Fibroblast of pulmonary artery (primary cell): ENCODE measurements around the gene MAGI2.

ENCODE experiments used
- DNase-seq: peaks from one replicate; pipeline ENCODE4 v3.0.0-alpha.2; 2010; ENCODE audit warnings: low read depth
- H3K4me3 ChIP-seq: replicated peaks from 2 replicates; pipeline ENCODE4 v1.5.1; 2011; ENCODE audit warnings: low read depth, mild to moderate bottlenecking, control low read depth, low read length, moderate library complexity
- TF ChIP-seq, protein P1 (sequence below): IDR thresholded peaks from 2 replicates; pipeline ENCODE4 v1.5.1; 2011; ENCODE audit warnings: mild to moderate bottlenecking, control low read depth, low read length, inconsistent platforms; ENCODE audit errors: missing control alignments

MAGI2 gene

GRCh38 chr7:79400222-79400621 lies 53.2 kb downstream of the MAGI2 start:
- H3K4me3 ChIP-seq = no peak overlapping the region
- DNase-seq = no peak
- TF ChIP-seq, protein P1, sequence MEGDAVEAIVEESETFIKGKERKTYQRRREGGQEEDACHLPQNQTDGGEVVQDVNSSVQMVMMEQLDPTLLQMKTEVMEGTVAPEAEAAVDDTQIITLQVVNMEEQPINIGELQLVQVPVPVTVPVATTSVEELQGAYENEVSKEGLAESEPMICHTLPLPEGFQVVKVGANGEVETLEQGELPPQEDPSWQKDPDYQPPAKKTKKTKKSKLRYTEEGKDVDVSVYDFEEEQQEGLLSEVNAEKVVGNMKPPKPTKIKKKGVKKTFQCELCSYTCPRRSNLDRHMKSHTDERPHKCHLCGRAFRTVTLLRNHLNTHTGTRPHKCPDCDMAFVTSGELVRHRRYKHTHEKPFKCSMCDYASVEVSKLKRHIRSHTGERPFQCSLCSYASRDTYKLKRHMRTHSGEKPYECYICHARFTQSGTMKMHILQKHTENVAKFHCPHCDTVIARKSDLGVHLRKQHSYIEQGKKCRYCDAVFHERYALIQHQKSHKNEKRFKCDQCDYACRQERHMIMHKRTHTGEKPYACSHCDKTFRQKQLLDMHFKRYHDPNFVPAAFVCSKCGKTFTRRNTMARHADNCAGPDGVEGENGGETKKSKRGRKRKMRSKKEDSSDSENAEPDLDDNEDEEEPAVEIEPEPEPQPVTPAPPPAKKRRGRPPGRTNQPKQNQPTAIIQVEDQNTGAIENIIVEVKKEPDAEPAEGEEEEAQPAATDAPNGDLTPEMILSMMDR = no peak

GRCh38 chr7:79398138-79398749 lies 55.2 kb downstream of the MAGI2 start:
- TF ChIP-seq, protein P1 = no peak
- no peak for DNase-seq
- no peak overlapping the region for H3K4me3 ChIP-seq

GRCh38 chr7:79386688-79387422 lies 66.6 kb downstream of the MAGI2 start:
- no peak overlapping the region for H3K4me3 ChIP-seq
- TF ChIP-seq, protein P1 = no peak
- DNase-seq = peak; percentile 76

DNA sequence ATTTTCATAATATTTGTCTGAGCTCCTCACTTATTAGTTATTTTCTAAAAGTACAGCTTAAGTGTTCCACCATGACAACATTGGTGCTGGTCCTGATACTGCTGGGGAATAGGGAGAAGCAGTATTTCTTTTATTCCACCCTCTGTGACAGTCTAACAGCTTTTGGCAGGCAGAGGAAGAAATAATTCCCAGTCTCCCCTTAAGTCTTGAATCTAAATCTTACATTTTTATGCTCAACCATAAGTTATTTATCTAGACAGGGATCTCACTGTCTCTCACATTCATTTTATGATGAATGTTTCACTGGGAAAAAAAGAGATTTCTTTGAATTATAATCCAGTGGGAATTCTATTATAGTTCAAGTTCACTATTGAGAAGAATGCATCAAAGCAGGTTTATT lies 71.5 kb downstream of the MAGI2 start:
- no peak for DNase-seq
- TF ChIP-seq, protein P1 = no peak
- H3K4me3 ChIP-seq = no peak overlapping the region

DNA sequence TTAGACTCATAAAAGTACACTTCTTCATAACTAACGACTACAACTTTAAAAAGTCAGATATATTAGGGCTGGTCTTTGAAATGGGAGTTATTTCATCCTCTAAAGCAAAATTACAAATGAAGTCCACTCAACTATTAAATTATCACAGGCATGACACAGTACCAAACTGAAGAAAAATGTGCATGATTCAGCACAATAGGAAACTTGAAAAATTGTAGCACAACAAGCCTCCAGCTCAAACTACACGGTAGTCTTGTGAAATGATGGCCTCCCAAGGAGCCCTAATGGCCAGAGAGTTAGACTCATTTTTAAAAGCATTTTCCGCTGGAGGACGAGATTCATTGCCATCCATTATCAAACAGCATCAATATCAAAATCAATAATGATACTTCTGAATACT lies 76.4 kb downstream of the MAGI2 start:
- TF ChIP-seq, protein P1 = no peak
- H3K4me3 ChIP-seq = no peak overlapping the region
- peak; percentile 65 for DNase-seq

DNA sequence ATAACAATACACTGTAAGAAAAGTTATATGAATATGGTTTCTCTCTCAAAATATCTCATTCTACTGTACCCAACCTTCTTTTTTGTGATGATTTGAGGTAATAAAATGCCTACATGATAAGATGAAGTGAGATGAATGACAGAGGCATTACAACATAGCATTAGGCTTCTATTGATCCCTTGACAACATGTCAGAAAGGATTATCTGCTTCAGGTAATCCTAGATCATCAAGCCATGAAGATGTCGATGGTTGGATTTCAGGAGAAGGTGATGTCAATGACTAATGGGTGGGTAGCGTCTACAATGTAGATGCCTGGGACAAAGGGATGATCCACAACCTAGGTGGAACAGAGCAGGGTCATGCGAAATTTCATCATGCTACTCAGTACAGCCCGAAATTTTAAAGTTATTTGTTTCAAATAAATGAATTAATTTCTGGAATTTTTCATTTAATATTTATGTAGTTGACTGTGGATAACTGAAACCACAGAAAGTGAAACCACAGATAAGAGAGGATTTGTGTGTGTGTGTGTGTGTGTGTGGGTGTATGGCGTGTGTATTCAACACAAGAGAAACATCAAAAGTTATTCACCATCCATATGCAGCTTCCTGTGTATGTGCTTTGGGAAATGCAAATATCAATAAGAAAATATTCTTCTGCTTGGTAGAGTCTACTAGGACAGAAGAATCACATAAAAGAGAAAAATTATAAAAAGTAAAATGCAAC lies 77.0 kb downstream of the MAGI2 start:
- TF ChIP-seq, protein P1 = no peak
- DNase-seq = no peak
- no peak overlapping the region for H3K4me3 ChIP-seq
